ENCODE results near the gene TMC5. TPM values are rescaled to one million over a fixed set of nuclear protein-coding genes. Genes with fewer than 3 reads are reported as not detected.

The TMC5 gene
- total and polyA plus RNA-seq, 2 of the 13 experiments (the other 11 are each of a cell fraction or from before 2014, with no cell fraction given), result 0.09 to 0.41 TPM

DNA sequence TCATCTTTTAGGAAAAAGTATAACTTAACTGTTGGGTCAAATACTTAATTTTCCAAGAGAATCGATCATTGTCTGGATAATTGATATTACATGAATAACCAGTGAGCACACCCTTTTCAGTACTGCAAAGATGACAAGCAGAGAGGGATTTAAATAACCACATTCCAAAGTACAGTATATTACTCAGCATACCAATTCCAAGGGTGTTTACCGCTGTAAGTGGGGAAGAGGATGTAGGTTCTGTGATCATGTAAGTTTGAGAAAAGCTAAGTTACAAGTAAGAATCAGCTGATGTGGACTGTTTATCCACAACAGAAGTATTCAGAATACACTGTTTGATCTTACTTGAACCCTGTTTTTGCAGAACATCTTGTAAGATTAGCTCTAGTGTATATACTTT lies 98.1 kb downstream of the TMC5 start:
- Histone ChIP-seq H3K27ac (ENCODE audit: extremely low read length, insufficient read depth, low read length) (no peak overlapping the region), H2AFZ (ENCODE audit: low read length) (no peak overlapping the region), H3K79me2 (ENCODE audit: insufficient read depth, low read length) (peaks cover 9% of the 10 kb centered on the region), H3K27me3 (ENCODE audit: control insufficient read depth in 1 of 2, insufficient read depth in 2 of 2, low read length in 2 of 2) (no peaks in the 10 kb centered on the region), H3K9me3 (ENCODE audit: low read length) (no peaks in the 10 kb centered on the region), H3K9ac (ENCODE audit: insufficient read depth, low read depth, low read length) (no peak overlapping the region), H3K4me3 (replicated peaks in 1 of 3; ENCODE audit: insufficient read depth in 1 of 3, low read depth in 2 of 3, low read length in 3 of 3) (no peak overlapping the region), H3K4me1 (ENCODE audit: insufficient read depth, low read length) (peaks cover 47% of the 10 kb centered on the region), H3K36me3 (replicated peaks in 1 of 2; ENCODE audit: control insufficient read depth in 1 of 2, insufficient read depth in 2 of 2, low read length in 2 of 2) (peaks cover 6 to 31% of the 10 kb centered on the region in 2 experiments), H3K4me2 (ENCODE audit: low read depth, low read length) (no peak overlapping the region), H4K20me1 (ENCODE audit: insufficient read depth, low read length) (no peaks in the 10 kb centered on the region)
- BruUV-seq (replicated peaks), result no TSS peak
- no peak for ATAC-seq
- TF ChIP-seq RBAK (CRISPR knock-in tag; IDR thresholded peaks at IDR 0.05) (no peak), SRY (CRISPR knock-in tag; IDR thresholded peaks at IDR 0.05) (no peak), NR2C2 (CRISPR knock-in tag; IDR thresholded peaks at IDR 0.05; ENCODE audit: borderline replicate concordance) (no peak), HHEX (CRISPR knock-in tag; IDR thresholded peaks at IDR 0.05) (no peak), ZNF503 (CRISPR knock-in tag; IDR thresholded peaks at IDR 0.05) (no peak), NFRKB (IDR thresholded peaks at IDR 0.05) (no peak), ZNF839 (CRISPR knock-in tag; IDR thresholded peaks at IDR 0.05; ENCODE audit: borderline replicate concordance) (no peak), ZNF343 (CRISPR knock-in tag; IDR thresholded peaks at IDR 0.05) (no peak), ZFX (CRISPR knock-in tag; IDR thresholded peaks at IDR 0.05; ENCODE audit: low read depth) (no peak), SOX13 (IDR thresholded peaks at IDR 0.05) (no peak), SOX13 (CRISPR knock-in tag; conservative IDR thresholded peaks at IDR 0.05 in 1 of 2, IDR thresholded peaks at IDR 0.05 in 1 of 2) (no peak), RORA (CRISPR knock-in tag; IDR thresholded peaks at IDR 0.05) (no peak), TCF12 (IDR thresholded peaks at IDR 0.05) (no peak), TCF12 (CRISPR knock-in tag; IDR thresholded peaks at IDR 0.05) (no peak), FOXA3 (CRISPR knock-in tag; IDR thresholded peaks at IDR 0.05) (no peak), ZNF225 (CRISPR knock-in tag; IDR thresholded peaks at IDR 0.05) (no peak), HES4 (CRISPR knock-in tag; IDR thresholded peaks at IDR 0.05; ENCODE audit: borderline replicate concordance) (no peak), ZNF878 (CRISPR knock-in tag; IDR thresholded peaks at IDR 0.05) (no peak)
- TF ChIP-seq, protein P1, sequence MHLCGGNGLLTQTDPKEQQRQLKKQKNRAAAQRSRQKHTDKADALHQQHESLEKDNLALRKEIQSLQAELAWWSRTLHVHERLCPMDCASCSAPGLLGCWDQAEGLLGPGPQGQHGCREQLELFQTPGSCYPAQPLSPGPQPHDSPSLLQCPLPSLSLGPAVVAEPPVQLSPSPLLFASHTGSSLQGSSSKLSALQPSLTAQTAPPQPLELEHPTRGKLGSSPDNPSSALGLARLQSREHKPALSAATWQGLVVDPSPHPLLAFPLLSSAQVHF (CRISPR knock-in tag; IDR thresholded peaks at IDR 0.05), result no peak
- intact Hi-C loops (cut with micrococcal nuclease; ENCODE audit: unreplicated experiment) (no loop called here), in situ Hi-C loops (cut with HindIII; ENCODE audit: extremely low pct_ligation_motif_present, low pct_unique_long_range_greater_than_20kb) (no loop called here)
- CTCF ChIA-PET (ENCODE audit: low intra/inter-chr PET ratio, low total read pairs), result no interaction called here
- 90% methylated on average over 2 of the region's 2 CpGs for WGBS (ENCODE audit: low lambda C conversion rate)
- POLR2A ChIA-PET, result no interaction called here
- FAIRE-seq, result no peak
- no peak for DNase-seq (ENCODE audit: low spot score)
